ENCODE measurements around the gene SPIRE1.

The SPIRE1 gene

DNA sequence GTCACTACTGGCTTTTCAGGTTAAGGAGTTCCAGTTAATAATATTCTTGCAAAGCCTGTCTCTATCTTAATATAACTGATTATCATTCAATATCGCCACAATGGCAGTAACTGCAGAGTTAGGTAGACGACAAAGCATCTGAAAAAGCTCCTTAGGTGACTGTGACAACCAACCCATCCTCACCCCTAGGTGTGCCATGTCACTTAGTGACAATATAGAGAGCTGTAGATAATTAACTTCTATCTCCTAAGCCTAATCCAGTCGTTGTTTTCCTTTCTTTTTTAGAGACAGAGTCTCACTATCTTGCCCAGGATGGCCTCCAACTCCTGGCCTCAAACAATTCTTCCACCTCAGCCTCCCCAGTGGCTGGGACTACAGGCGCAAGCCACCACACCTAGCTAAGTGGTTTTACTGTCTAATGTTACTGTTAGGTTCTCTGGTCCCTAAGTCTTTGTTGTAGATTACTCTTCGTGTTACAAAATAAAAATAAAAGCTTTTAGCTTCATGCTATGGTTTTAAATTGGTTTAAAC lies 65.2 kb downstream of the SPIRE1 start:
- DNase-seq (ENCODE audit: low read depth, low spot score) = no peak
- no peak overlapping the region for H3K4me3 ChIP-seq (ENCODE audit: low read depth, low read length)
- TF ChIP-seq, protein P1, sequence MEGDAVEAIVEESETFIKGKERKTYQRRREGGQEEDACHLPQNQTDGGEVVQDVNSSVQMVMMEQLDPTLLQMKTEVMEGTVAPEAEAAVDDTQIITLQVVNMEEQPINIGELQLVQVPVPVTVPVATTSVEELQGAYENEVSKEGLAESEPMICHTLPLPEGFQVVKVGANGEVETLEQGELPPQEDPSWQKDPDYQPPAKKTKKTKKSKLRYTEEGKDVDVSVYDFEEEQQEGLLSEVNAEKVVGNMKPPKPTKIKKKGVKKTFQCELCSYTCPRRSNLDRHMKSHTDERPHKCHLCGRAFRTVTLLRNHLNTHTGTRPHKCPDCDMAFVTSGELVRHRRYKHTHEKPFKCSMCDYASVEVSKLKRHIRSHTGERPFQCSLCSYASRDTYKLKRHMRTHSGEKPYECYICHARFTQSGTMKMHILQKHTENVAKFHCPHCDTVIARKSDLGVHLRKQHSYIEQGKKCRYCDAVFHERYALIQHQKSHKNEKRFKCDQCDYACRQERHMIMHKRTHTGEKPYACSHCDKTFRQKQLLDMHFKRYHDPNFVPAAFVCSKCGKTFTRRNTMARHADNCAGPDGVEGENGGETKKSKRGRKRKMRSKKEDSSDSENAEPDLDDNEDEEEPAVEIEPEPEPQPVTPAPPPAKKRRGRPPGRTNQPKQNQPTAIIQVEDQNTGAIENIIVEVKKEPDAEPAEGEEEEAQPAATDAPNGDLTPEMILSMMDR (IDR thresholded peaks at IDR 0.05; ENCODE audit: low read depth, low read length) = no peak
- in situ Hi-C loops (cut with HindIII; ENCODE audit: low sequenced_read_pairs) = no loop called here

DNA sequence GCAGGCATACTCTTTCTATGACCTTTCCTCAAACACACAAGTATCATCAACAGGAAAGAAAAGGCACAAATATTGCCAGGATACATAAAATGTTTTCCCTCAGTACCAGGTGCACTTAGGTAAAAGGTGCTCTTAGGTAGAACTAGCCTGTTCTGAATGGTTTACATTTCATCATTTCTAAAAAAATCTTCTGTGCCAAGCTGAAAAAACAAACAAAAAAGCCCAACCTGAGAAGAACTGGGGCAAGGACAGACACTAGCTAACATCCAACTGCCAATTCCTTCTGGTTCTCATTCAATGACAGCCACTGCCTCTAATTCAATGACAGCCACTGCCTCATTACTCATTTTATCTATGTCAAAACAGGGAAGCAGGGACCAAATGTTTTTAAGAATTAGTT lies 68.5 kb downstream of the SPIRE1 start:
- in situ Hi-C loops (cut with HindIII; ENCODE audit: low sequenced_read_pairs) = no loop called here

DNA sequence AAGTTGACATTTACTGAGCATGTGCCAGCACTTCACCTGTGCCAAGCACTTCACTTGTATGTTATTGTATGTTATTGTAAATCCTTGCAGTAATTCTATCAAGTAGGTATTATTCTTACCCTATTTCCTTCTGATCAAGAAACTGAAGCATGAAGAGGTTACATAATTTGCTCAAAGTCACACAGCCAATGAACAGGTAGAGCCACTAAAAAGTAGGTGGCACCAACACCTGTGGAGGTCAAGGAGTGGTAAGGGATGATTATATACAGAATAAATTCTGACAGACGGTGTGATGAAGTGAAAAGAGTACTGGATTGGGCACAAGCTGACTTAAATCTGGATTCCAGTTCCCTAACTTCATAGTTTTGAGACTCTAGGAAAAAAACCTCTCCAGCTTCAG lies 71.0 kb downstream of the SPIRE1 start:
- DNase-seq (ENCODE audit: low read depth, low spot score) = no peak
- in situ Hi-C loops (cut with HindIII; ENCODE audit: low sequenced_read_pairs) = no loop called here
- TF ChIP-seq, protein P1 (IDR thresholded peaks at IDR 0.05; ENCODE audit: low read depth, low read length) = no peak
- H3K4me3 ChIP-seq (ENCODE audit: low read depth, low read length) = no peak overlapping the region

More for the DNA sequence above, 68.5 kb downstream of the SPIRE1 start:
- DNase-seq (ENCODE audit: low read depth, low spot score) = no peak
- TF ChIP-seq, protein P1 (IDR thresholded peaks at IDR 0.05; ENCODE audit: low read depth, low read length) = no peak
- H3K4me3 ChIP-seq (ENCODE audit: low read depth, low read length) = no peak overlapping the region

DNA sequence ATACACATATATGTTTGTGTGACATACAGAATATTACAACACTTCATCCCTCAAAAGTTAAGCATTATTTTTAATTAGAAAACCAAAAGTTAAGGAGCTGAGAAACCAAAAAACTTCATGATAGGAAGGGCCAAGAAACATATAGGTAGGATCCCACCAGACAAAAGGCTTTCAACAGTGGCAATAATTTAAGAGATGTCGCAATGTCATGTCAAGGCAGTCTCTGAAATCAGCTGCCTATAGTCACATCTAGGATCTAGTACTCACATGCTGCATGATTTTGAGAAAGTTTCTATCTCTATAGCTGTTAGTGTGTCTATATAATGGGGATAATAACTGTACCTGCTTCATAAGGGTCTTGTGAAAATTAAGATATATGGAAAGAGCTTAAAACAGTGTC lies 72.7 kb downstream of the SPIRE1 start:
- TF ChIP-seq, protein P1 (IDR thresholded peaks at IDR 0.05; ENCODE audit: low read depth, low read length) = no peak
- DNase-seq (ENCODE audit: low read depth, low spot score) = no peak
- H3K4me3 ChIP-seq (ENCODE audit: low read depth, low read length) = no peak overlapping the region
- in situ Hi-C loops (cut with HindIII; ENCODE audit: low sequenced_read_pairs) = no loop called here

DNA sequence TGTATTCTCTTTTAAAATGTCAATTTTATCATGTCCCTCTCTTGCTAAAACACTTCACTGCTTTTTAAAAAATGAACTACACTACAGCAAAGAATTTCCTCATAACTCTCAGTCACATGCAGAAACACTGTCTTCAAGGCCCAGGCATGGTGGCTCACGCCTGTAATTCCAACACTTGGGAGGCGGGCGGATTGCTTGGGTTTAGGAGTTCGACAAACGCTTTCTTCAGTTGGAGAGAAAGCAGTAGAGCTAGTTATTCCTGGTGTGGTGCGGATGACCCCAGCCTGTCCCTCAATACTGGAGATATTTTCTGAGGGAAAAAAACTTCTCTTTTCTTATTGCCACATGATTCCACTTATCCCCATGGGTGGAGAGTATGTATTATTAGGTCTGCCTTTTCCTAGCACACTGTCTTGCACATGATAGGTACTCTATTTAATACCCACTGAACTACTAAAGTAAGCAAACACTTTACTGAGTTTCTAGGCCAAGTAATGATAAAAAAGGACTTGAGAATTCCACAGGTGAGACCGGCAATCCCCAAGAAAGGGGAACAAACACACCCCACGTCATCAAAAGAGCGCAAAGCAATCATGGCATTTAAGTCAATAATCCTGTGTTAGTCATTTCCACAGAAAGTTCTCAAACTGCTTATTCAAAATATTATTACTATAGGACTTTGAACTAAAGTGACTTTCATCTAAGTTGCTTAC lies 77.1 kb downstream of the SPIRE1 start:
- H3K4me3 ChIP-seq (ENCODE audit: low read depth, low read length) = no peak overlapping the region
- DNase-seq (ENCODE audit: low read depth, low spot score) = no peak
- in situ Hi-C loops (cut with HindIII; ENCODE audit: low sequenced_read_pairs) = no loop called here
- TF ChIP-seq, protein P1 (IDR thresholded peaks at IDR 0.05; ENCODE audit: low read depth, low read length) = no peak

DNA sequence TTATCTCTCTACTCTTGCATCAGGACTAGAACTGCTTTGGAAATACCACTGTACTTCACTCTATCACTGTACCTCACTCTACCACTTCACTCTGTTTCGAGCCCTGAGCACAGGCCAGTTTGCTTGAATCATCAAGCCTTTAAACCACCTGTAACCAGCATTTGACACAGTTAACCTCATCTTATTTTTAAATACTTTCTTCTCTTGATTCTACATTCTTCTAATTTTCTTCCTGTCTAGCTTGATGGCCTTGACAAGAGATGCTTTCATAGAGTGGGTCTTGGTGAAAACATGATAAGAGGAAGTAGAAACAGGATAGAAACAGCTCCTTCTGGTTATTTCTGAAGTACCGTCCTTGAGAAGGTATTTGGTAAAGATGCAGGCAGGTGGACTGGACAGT lies 78.1 kb downstream of the SPIRE1 start:
- no peak overlapping the region for H3K4me3 ChIP-seq (ENCODE audit: low read depth, low read length)
- no peak for DNase-seq (ENCODE audit: low read depth, low spot score)
- in situ Hi-C loops (cut with HindIII; ENCODE audit: low sequenced_read_pairs) = no loop called here
- TF ChIP-seq, protein P1 (IDR thresholded peaks at IDR 0.05; ENCODE audit: low read depth, low read length) = no peak

All from astrocyte of the spinal cord (primary cell).